IMR-90 (cell line): Measurements from ENCODE around the gene ZNRF3. TPM values are rescaled to one million over a fixed set of nuclear protein-coding genes. Genes with fewer than 3 reads are reported as not detected.

Experiments used
- ATAC-seq: fragments of 200-7000 bp; cut with Tn5 transposase; 2 replicates; pipeline ENCODE4 v1.9.1; 2020; ENCODE audit warnings: low read depth, mild to moderate bottlenecking, moderate library complexity
- BruUV-seq: library from RNA; stranded (reverse); fragments of 400-500 nt; replicated peaks from 2 replicates; lab custom pipeline; 2021; lab: Mats Ljungman, UMichigan
- CTCF ChIA-PET: fragments of 300-600 bp; formaldehyde crosslinking; extraction: SDS; loops from one replicate; lab custom pipeline; 2021; ENCODE audit warnings: antibody characterized with exemption; lab: Yijun Ruan, JAX
- POLR2A ChIA-PET: fragments of 300-600 bp; sonication (Branson Sonifier 250); formaldehyde crosslinking; loops from one replicate; lab custom pipeline; 2022; ENCODE audit warnings: antibody characterized with exemption; ENCODE audit not compliant: unreplicated experiment; lab: Charles Lee
- DNase-seq: peaks from one replicate; pipeline ENCODE4 v3.0.0; 2013
- H2AFZ ChIP-seq: replicated peaks from 2 replicates; pipeline ENCODE3; 2013; ENCODE audit warnings: low read length, mild to moderate bottlenecking; ENCODE audit not compliant: poor library complexity
- H2AK5ac ChIP-seq: 2 replicates; pipeline ENCODE4 v1.6.1; 2013; ENCODE audit warnings: low read depth, low read length, inconsistent platforms
- H2AK9ac ChIP-seq: replicated peaks from 2 replicates; pipeline ENCODE3; 2013; ENCODE audit warnings: mild to moderate bottlenecking, low read depth, low read length, moderate library complexity; ENCODE audit not compliant: poor library complexity
- H2BK120ac ChIP-seq: 2 replicates; pipeline ENCODE4 v1.6.1; 2013; ENCODE audit warnings: low read depth, low read length, inconsistent platforms
- H2BK15ac ChIP-seq: 3 replicates; pipeline ENCODE4 v1.6.1; 2013; ENCODE audit warnings: low read depth, low read length, inconsistent platforms
- H2BK20ac ChIP-seq: 2 replicates; pipeline ENCODE4 v1.6.1; 2013; ENCODE audit warnings: low read depth, mild to moderate bottlenecking, inconsistent platforms, low read length, moderate library complexity
- H2BK5ac ChIP-seq: 2 replicates; pipeline ENCODE4 v1.6.1; 2013; ENCODE audit warnings: mild to moderate bottlenecking, low read depth, low read length, inconsistent platforms; ENCODE audit not compliant: poor library complexity, severe bottlenecking
- H3K14ac ChIP-seq: replicated peaks from 2 replicates; pipeline ENCODE4 v1.6.1; 2013; ENCODE audit warnings: low read depth, low read length, inconsistent platforms
- H3K18ac ChIP-seq: 2 replicates; pipeline ENCODE4 v1.6.1; 2013; ENCODE audit warnings: low read depth, low read length, control low read depth
- H3K23ac ChIP-seq: 2 replicates; pipeline ENCODE4 v1.6.1; 2013; ENCODE audit warnings: low read depth, low read length, inconsistent platforms
- H3K27ac ChIP-seq: 2 replicates; pipeline ENCODE4 v1.5.1; 2013; ENCODE audit warnings: mild to moderate bottlenecking, control low read depth, low read length; ENCODE audit not compliant: insufficient read depth
- H3K27me3 ChIP-seq: 2 replicates; pipeline ENCODE4 v1.6.1; 2013; ENCODE audit warnings: low read length; ENCODE audit not compliant: control insufficient read depth, insufficient read depth
- H3K36me3 ChIP-seq: 2 replicates; pipeline ENCODE4 v1.6.1; 2013; ENCODE audit warnings: low read length, mixed read lengths; ENCODE audit not compliant: control insufficient read depth, insufficient read depth
- H3K4ac ChIP-seq: 2 replicates; pipeline ENCODE4 v1.6.1; 2013; ENCODE audit warnings: low read depth, low read length, inconsistent platforms
- H3K4me1 ChIP-seq: 2 replicates; pipeline ENCODE4 v1.6.1; 2013; ENCODE audit warnings: low read length, mixed read lengths; ENCODE audit not compliant: control insufficient read depth, insufficient read depth
- H3K4me2 ChIP-seq: 2 replicates; pipeline ENCODE4 v1.6.1; 2013; ENCODE audit warnings: low read depth, mild to moderate bottlenecking, control low read depth, low read length, moderate library complexity
- H3K4me3 ChIP-seq: 2 replicates; pipeline ENCODE4 v1.5.1; 2013; ENCODE audit warnings: low read depth, mild to moderate bottlenecking, control low read depth, low read length, moderate library complexity; ENCODE audit not compliant: insufficient read depth
- H3K56ac ChIP-seq: 2 replicates; pipeline ENCODE4 v1.6.1; 2013; ENCODE audit warnings: low read length, inconsistent platforms; ENCODE audit not compliant: insufficient read depth; ENCODE audit errors: extremely low read depth
- H3K79me1 ChIP-seq, 2 experiments: 2 replicates each; pipeline ENCODE4 v1.6.1; 2013; ENCODE audit warnings: low read length in 2 of 2, inconsistent platforms in 1 of 2, low read depth in 1 of 2
- H3K9ac ChIP-seq: 2 replicates; pipeline ENCODE4 v1.6.1; 2013; ENCODE audit warnings: low read depth, low read length, control low read depth
- H3K9me1 ChIP-seq: 2 replicates; pipeline ENCODE4 v1.6.1; 2013; ENCODE audit warnings: low read length, inconsistent platforms; ENCODE audit not compliant: insufficient read depth
- H3K9me3 ChIP-seq: 2 replicates; pipeline ENCODE4 v1.6.1; 2013; ENCODE audit warnings: low read length; ENCODE audit not compliant: control insufficient read depth, insufficient read depth
- H4K20me1 ChIP-seq: 2 replicates; pipeline ENCODE4 v1.6.1; 2013; ENCODE audit warnings: low read length, inconsistent platforms; ENCODE audit not compliant: insufficient read depth
- H4K5ac ChIP-seq: 2 replicates; pipeline ENCODE4 v1.6.1; 2013; ENCODE audit warnings: mild to moderate bottlenecking, low read depth, low read length, control low read depth
- H4K8ac ChIP-seq, 2 experiments: 2 replicates each; pipeline ENCODE4 v1.6.1; 2013; ENCODE audit warnings: low read depth in 2 of 2, low read length in 2 of 2, control low read depth in 1 of 2, inconsistent platforms in 1 of 2
- H4K91ac ChIP-seq: 2 replicates; pipeline ENCODE4 v1.6.1; 2013; ENCODE audit warnings: low read depth, low read length, inconsistent platforms; ENCODE audit not compliant: insufficient read depth
- BHLHE40 ChIP-seq: fragments of 150-350 bp; IDR thresholded peaks from 2 replicates; pipeline ENCODE4 v1.6.1; 2016; ENCODE audit warnings: mild to moderate bottlenecking, low read depth, low read length
- CEBPB ChIP-seq: IDR thresholded peaks from 2 replicates; pipeline ENCODE4 v1.6.1; 2012; ENCODE audit warnings: low read depth, low read length, improper control_type of control experiment
- CHD1 ChIP-seq: IDR thresholded peaks from 2 replicates; pipeline ENCODE4 v1.6.1; 2012; ENCODE audit warnings: low read depth, low read length, improper control_type of control experiment
- FOS ChIP-seq: fragments of 150-350 bp; IDR thresholded peaks from 2 replicates; pipeline ENCODE4 v1.6.1; 2016; ENCODE audit warnings: low read depth, low read length
- MAFK ChIP-seq: IDR thresholded peaks from 2 replicates; pipeline ENCODE4 v1.6.1; 2012; ENCODE audit warnings: low read depth, low read length, improper control_type of control experiment
- MAZ ChIP-seq: IDR thresholded peaks from 2 replicates; pipeline ENCODE4 v1.6.1; 2012; ENCODE audit warnings: low read depth, mild to moderate bottlenecking, low read length, improper control_type of control experiment, moderate library complexity, borderline replicate concordance
- MXI1 ChIP-seq: IDR thresholded peaks from 2 replicates; pipeline ENCODE4 v1.6.1; 2012; ENCODE audit warnings: low read depth, mild to moderate bottlenecking, low read length, moderate library complexity, borderline replicate concordance
- NFE2L2 ChIP-seq: fragments of 150-350 bp; IDR thresholded peaks from 2 replicates; pipeline ENCODE4 v1.6.1; 2016; ENCODE audit warnings: low read depth, mild to moderate bottlenecking, low read length
- POLR2A ChIP-seq: IDR thresholded peaks from 2 replicates; pipeline ENCODE4 v1.6.1; 2012; ENCODE audit warnings: mild to moderate bottlenecking, low read depth, low read length
- RAD21 ChIP-seq: IDR thresholded peaks from 2 replicates; pipeline ENCODE4 v1.6.1; 2012; ENCODE audit warnings: low read length, improper control_type of control experiment
- RCOR1 ChIP-seq: IDR thresholded peaks from 2 replicates; pipeline ENCODE4 v1.6.1; 2012; ENCODE audit warnings: mild to moderate bottlenecking, low read length, improper control_type of control experiment; ENCODE audit not compliant: insufficient replicate concordance
- RFX5 ChIP-seq: IDR thresholded peaks from 2 replicates; pipeline ENCODE4 v1.8.0; 2012; ENCODE audit warnings: low read depth, mild to moderate bottlenecking, low read length, moderate library complexity
- SMC3 ChIP-seq: fragments of 150-350 bp; IDR thresholded peaks from 2 replicates; pipeline ENCODE4 v1.6.1; 2016; ENCODE audit warnings: low read depth, mild to moderate bottlenecking, antibody characterized with exemption, low read length, moderate library complexity
- WGBS, 2 experiments: methylation state at CpG; one replicate each; pipeline versions ENCODE4 v1.1.5 to v1.1.7; 2013; ENCODE audit warnings: missing lambda C conversion rate in 2 of 2; ENCODE audit not compliant: insufficient read length in 1 of 2; ENCODE audit errors: extremely low coverage in 2 of 2; 5-methylcytosine and 5-hydroxymethylcytosine counted together
- dilution Hi-C: fragments of 300-500 bp; cut with HindIII; formaldehyde crosslinking; loops from one replicate; pipeline ENCODE4 v1.14.3; 2018; ENCODE audit warnings: low sequenced_read_pairs; ENCODE audit not compliant: unreplicated experiment
- in situ Hi-C: fragments of 300-500 bp; cut with MboI; formaldehyde crosslinking; loops from 3 replicates; pipeline ENCODE4 v1.14.3; 2019; ENCODE audit warnings: low sequenced_read_pairs, inconsistent platforms, mixed read lengths
- intact Hi-C: fragments of 100-400 bp; cut with micrococcal nuclease; formaldehyde crosslinking; loops from 2 replicates; pipeline ENCODE4 v1.10.0; 2022
- polyA plus RNA-seq, 3 experiments: library from polyadenylated mRNA; depleted of rRNA; stranded (reverse); fragments of >200 nt; gene quantifications; 2 replicates each; pipeline ENCODE4 v1.2.3, GENCODE V29; 2012; ENCODE audit warnings: low replicate concordance in 1 of 3
- total RNA-seq: library from RNA; depleted of rRNA; stranded (reverse); fragments of >200 nt; gene quantifications from 2 replicates; pipeline ENCODE4 v1.2.3, GENCODE V29; 2012
- TF ChIP-seq, protein P1 (sequence below): fragments of 150-350 bp; IDR thresholded peaks from 2 replicates; pipeline ENCODE4 v1.6.1; 2016; ENCODE audit warnings: low read depth, mild to moderate bottlenecking, low read length, moderate library complexity, borderline replicate concordance
- TF ChIP-seq, protein P2 (sequence below): fragments of 150-350 bp; IDR thresholded peaks from 2 replicates; pipeline ENCODE4 v1.6.1; 2017; ENCODE audit warnings: mild to moderate bottlenecking, antibody characterized with exemption, low read length, low read depth

The ZNRF3 gene
- total and polyA plus RNA-seq, 2 of the 4 experiments (the other 2 are of a cell fraction), result 1.4 to 2.4 TPM

DNA sequence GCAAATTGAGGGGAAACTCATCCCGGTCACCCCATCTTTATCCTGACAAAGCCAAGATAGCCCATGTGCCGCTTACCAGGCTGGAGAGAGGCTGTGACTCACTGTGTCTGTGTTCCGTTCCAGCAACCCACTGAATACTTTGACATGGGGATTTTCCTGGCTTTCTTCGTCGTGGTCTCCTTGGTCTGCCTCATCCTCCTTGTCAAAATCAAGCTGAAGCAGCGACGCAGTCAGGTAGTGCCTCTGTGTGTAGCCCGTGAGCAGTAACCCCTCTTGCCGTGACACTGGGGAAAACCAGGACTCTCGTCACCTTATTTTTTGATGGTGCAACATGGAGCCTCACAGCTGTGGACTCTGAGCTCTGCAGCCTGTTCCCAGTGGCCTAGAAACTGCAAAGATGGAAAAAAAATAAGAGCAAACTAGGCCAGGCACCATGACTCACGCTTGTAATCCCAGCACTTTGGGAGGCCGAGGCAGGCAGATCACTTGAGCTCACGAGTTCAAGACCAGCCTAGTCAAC lies 161.3 kb downstream of the ZNRF3 start:
- TF ChIP-seq, protein P1, sequence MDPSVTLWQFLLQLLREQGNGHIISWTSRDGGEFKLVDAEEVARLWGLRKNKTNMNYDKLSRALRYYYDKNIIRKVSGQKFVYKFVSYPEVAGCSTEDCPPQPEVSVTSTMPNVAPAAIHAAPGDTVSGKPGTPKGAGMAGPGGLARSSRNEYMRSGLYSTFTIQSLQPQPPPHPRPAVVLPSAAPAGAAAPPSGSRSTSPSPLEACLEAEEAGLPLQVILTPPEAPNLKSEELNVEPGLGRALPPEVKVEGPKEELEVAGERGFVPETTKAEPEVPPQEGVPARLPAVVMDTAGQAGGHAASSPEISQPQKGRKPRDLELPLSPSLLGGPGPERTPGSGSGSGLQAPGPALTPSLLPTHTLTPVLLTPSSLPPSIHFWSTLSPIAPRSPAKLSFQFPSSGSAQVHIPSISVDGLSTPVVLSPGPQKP, result no peak
- no peak for TF ChIP-seq RCOR1
- no peak for TF ChIP-seq NFE2L2
- TF ChIP-seq BHLHE40, result no peak
- TF ChIP-seq MAFK, result no peak
- TF ChIP-seq CEBPB, result no peak
- TF ChIP-seq POLR2A, result no peak
- no peak for TF ChIP-seq SMC3
- TF ChIP-seq FOS, result peak; percentile 40
- no peak for TF ChIP-seq MAZ
- peak; percentile 61; the same call in 1 of the 2 replicates for TF ChIP-seq MXI1
- no peak for TF ChIP-seq RFX5
- no peak for TF ChIP-seq CHD1
- TF ChIP-seq RAD21, result 0 out of 2 replicates have a peak, but pooled peaks have one; percentile 3
- TF ChIP-seq, protein P2, sequence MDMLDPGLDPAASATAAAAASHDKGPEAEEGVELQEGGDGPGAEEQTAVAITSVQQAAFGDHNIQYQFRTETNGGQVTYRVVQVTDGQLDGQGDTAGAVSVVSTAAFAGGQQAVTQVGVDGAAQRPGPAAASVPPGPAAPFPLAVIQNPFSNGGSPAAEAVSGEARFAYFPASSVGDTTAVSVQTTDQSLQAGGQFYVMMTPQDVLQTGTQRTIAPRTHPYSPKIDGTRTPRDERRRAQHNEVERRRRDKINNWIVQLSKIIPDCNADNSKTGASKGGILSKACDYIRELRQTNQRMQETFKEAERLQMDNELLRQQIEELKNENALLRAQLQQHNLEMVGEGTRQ, result peak; percentile 64; the same call in 1 of the 2 replicates
- Histone ChIP-seq H3K18ac (peak overlapping the region; percentile 67), H3K9me1 (peaks cover 23% of the 10 kb centered on the region), H3K36me3 (peaks cover 13% of the 10 kb centered on the region), H4K20me1 (peaks cover 16% of the 10 kb centered on the region), H3K4ac (peak overlapping the region; percentile 67), H4K8ac (peak overlapping the region in 1 of 2 experiments; percentile 57; a peak in 2 of 4 replicates), H3K14ac (peak overlapping the region; percentile 57; the same call in 1 of the 2 replicates), H3K9ac (no peak overlapping the region), H2AFZ (peak overlapping the region; percentile 69), H2AK5ac (peak overlapping the region; percentile 83), H2BK120ac (peak overlapping the region; percentile 47), H2AK9ac (peak overlapping the region; percentile 66), H3K27me3 (no peaks in the 10 kb centered on the region), H3K79me1 (peaks cover 0 to 5% of the 10 kb centered on the region in 2 experiments; a peak in 2 of 4 replicates), H3K27ac (peak overlapping the region; percentile 67), H2BK5ac (peak overlapping the region; percentile 89), H3K4me2 (peak overlapping the region; percentile 60; the same call in 1 of the 2 replicates), H3K4me3 (no peak overlapping the region), H4K91ac (peak overlapping the region; percentile 2; the same call in 1 of the 2 replicates), H2BK20ac (peak overlapping the region; percentile 41), H3K56ac (no peak overlapping the region), H2BK15ac (peak overlapping the region; percentile 19; the same call in 1 of the 3 replicates), H3K4me1 (peaks cover 12% of the 10 kb centered on the region), H3K9me3 (no peaks in the 10 kb centered on the region), H3K23ac (no peak overlapping the region), H4K5ac (peak overlapping the region; percentile 23; the same call in 1 of the 2 replicates)
- DNase-seq (peak; percentile 87), ATAC-seq (peak; percentile 77)
- dilution Hi-C loops, result no loop called here
- in situ Hi-C loops, result loop anchor here (10.0 kb wide), 1 partner anchor 200 kb away; no protein-coding TSS in a partner anchor
- POLR2A ChIA-PET, result no interaction called here
- no TSS peak for BruUV-seq
- CTCF ChIA-PET, result interaction anchor here (0.6 to 1.1 kb wide), 3 partner anchors 10 to 311 kb away, joined by 3 to 4 read pairs (median 3); no protein-coding TSS in a partner anchor
- intact Hi-C loops, result loop anchor here (1.0 kb wide), 2 partner anchors 110 to 201 kb away; no protein-coding TSS in a partner anchor
- 47% methylated on average over 9 of the region's 13 CpGs; no CpG with 5 or more reads in 1 of the 2 experiments for WGBS, 2 experiments
